GM04503 (cell line): Measurements from ENCODE around the gene KNL1.
"Not testable (repeated sequence)": the region's sequence is repeated elsewhere in the genome, so short reads cannot be mapped to it uniquely, and the experiment has no call there.

ENCODE experiments used
- DNase-seq: peaks from one replicate; pipeline ENCODE4 v3.0.0-alpha.2; 2012; ENCODE audit warnings: low read depth

The KNL1 gene

GRCh38 chr15:40584191-40584590 lies 9.9 kb upstream of the KNL1 start:
- DNase-seq: no peak

- DNase-seq: no peak
These were observed 3.4 kb upstream of the KNL1 start for GRCh38 chr15:40590667-40591050.

DNA sequence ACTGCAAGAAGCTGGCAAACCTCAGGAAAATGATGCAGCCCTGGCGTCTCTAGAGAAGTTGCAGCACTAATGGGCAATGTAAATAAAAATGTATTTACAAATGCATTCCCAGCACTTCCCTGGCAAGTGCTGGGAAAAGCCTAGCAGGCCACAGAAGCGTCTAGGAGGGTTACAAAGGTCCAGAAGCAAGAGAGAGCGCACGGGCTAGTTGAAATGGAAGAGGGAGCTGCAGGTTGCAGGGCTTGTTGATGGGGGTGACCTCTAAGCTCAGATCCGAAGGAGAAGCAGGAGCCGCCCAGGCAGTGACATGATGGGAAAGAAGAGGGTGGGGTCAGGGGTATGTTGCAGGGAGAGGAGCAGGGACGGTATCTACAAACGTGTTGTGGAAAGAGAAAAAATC lies 2.7 kb upstream of the KNL1 start:
- DNase-seq: no peak

DNA sequence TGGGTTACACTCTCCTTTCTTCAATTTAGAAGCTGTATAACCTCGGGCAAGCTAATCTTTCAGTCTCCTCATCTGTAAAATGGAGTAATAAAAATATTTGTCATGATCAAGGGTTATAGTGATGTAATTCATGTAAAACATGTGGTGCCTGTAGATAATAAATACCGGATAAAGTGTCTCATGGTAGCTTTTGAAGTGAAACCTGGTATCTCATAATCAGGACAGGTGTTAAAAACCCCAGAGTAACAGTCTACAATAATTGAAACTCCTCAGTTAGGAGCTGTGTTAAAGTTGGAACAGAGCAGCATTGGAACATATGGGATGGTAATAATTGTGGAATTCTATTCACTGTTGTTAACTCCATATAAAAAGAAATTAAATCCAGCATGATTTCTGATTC lies 884 bp upstream of the KNL1 start:
- no peak for DNase-seq

GRCh38 chr15:40594429-40594836 lies 384 bp downstream of the KNL1 start:
- no peak for DNase-seq

DNA sequence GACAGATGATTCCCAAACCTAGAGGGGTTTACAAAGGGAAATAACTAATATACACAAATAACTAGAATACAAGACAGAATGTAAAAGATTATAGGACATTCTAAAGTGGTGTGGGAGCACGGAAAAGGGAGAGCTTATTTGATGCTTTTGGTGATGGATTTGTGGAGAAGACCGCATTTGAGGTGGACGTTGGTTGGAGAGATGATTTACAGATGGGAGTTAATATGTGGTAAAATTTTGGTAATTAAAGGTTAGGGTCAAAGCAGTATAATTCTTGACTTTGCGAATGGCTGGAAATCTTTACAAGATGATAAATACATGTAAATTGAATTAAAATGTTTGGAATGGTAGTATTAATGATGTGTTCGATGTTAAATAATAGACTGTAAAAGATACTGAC lies 1.2 kb downstream of the KNL1 start:
- no peak for DNase-seq

GRCh38 chr15:40595773-40596172 lies 1.7 kb downstream of the KNL1 start:
- DNase-seq: no peak

- no peak for DNase-seq
These were observed 3.0 kb downstream of the KNL1 start for GRCh38 chr15:40597024-40597423.

- DNase-seq: no peak
These were observed 4.1 kb downstream of the KNL1 start for GRCh38 chr15:40598126-40598525.

- DNase-seq: no peak
These were observed 4.6 kb downstream of the KNL1 start for GRCh38 chr15:40598672-40599071.

DNA sequence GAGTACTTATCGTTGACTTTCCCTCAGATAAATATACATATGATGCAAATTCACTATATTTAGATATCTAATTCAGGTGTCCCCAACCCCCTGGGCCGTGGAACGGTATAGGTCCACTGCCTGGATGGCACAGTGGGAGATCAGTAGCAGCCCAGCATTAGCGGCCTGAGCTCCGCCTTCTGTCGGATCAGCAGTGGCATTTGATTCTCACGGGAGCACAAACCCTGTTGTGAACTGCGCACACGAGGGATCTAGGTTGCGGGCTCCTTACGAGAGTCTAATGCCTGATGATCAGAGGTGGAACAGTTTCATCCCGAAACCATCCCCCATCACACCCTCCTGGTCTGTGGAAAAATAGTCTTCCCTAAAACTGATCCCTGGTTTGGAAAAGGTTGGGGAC lies 6.9 kb downstream of the KNL1 start:
- no peak for DNase-seq

- DNase-seq: no peak
These were observed 9.9 kb downstream of the KNL1 start for GRCh38 chr15:40603935-40604334.

DNA sequence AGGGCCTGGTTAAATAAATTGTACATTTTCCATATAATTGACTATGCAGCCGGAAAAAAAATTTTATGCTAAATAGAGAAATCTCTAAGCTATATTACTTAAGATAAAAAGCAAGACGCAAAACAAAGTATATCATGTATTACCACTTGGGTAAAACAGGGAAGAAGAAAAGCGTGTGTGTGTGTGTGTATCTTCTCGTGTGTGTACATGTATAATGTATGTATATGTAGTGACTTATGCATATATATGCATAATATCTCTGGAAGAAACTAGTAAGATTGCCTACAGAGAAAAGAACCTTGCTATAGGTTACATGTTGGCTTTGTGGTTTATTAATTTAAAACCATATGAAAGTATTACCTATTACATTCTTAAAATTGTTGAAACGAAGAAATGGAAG lies 19.0 kb downstream of the KNL1 start:
- no peak for DNase-seq

GRCh38 chr15:40618023-40618422 lies 24.0 kb downstream of the KNL1 start:
- DNase-seq: no peak

GRCh38 chr15:40618906-40619305 lies 24.9 kb downstream of the KNL1 start:
- DNase-seq: no peak

DNA sequence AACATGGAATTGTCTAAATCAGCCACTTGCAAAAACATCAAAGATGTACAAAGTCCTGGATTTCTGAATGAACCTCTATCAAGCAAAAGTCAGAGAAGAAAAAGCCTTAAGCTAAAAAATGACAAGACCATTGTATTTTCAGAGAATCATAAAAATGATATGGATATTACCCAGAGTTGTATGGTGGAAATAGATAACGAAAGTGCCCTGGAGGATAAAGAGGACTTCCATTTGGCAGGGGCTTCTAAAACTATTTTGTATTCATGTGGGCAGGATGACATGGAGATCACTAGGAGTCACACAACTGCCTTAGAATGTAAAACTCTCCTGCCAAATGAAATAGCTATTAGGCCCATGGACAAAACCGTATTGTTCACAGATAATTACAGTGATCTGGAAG lies 29.3 kb downstream of the KNL1 start:
- no peak for DNase-seq

DNA sequence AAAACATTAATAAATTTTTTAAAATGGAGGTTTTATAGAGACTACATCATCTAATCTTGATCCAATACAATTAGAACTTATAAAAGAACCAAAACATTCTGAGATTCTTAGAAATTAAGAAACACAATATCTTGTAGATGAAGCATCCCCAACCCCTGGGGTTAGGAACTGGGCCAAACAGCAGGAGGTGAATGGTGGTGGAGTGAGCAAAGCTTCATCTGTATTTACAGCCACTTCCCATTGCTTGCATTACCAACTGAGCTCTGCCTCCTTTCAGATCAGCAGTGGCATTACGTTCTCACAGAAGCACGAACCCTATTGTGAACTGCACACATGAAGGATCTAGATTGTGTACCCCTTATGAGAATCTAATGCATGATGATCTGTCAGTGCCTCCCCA lies 36.3 kb downstream of the KNL1 start:
- no peak for DNase-seq

DNA sequence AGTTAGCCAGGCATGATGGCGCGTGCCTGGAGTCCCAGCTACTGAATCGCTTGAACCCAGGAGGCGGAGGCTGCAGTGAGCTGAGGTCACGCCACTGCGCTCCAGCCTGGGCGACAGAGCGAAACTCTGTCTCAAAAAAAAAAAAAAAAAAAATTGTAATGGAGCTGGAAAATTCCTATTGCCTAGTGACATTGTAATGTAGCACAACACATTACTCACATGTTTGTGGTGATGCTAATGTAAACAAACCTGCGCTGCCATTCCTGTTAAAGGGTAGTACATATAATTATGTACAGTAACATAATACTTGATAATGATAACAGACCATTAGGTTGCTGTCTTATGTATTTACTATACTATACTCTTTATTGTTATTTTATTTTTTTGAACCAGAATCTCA lies 39.1 kb downstream of the KNL1 start:
- DNase-seq: no peak

DNA sequence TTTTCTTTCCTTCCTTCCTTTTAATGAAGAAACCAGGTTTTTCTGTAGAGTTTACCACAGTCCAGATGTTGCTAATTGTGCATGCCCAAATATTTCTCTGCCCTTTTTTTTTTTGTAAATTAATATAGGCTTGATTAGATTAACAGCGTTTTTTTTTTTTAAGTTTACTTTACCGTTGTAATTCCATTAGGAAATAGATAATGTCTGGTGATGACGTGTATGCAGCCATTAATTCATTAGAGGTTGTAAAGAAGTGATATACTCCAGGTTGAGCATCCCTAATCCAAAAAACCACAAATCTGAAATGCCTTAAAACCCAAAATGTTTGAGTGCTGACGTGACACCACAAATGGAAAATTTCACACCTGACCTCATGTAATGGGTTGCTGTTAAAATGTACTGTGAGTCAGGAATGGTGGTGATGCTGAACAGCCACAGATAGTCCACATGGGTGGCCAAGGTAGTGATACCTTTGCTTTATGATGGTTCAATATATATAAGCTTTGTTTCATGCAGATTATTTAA lies 43.2 kb downstream of the KNL1 start:
- DNase-seq: no peak

DNA sequence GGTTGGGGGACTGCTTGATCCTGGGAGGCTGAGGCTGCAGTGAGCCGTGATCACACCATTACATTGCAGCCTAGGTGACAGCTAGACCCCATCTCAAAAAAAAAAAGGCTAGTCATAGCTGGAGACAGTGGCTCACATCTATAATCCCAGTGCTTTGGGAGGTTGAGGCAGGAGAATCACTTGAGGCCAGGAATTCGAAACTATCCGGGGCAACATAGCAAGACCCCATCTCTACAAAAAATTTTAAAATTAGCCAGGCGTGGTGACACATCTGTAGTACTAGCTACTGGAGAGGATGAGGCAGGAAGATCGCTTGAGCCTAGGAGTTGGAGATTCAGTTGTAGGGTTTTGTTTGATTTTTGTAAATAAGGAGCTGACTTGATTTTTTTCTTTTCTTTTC lies 45.6 kb downstream of the KNL1 start:
- DNase-seq: no peak

DNA sequence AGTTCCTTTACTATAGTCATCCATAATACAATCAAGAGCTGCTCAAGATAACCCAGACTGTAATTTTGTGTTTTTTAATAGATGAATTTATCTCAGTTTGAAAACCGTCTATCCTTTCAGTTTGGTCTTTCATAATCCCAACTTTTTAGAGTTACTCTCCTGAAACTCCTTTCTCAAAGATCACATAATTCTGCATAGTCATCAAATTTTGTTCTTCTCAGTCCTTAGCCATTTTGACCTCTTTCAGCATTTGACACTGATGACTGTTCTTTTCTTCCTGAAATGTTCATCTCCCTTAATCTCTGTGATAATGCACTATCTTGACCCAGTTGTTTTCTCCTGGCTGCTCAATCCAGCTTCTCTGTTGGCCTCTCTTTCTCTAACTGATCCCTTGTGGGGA lies 53.5 kb downstream of the KNL1 start:
- no peak for DNase-seq

GRCh38 chr15:40650479-40650878 lies 56.4 kb downstream of the KNL1 start:
- DNase-seq: no peak

DNA sequence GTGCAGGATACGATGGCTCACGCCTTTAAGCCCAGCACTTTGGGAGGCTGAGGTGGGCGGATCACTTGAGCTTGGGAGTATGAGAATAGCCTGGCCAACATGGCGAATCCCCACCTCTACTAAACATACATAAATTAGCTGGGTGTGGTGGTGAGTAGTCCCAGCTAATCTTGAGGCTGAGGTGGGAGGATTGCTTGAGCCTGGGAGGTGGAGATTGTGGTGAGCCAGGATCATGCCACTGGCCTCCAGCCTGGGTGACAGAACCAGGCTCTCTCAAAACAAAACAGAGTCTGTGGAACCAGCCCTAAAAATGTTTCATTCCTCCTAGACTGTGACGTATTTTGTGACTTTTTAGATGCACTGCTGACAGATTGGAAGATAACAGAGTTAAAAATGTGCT lies 66.6 kb downstream of the KNL1 start:
- no peak for DNase-seq

DNA sequence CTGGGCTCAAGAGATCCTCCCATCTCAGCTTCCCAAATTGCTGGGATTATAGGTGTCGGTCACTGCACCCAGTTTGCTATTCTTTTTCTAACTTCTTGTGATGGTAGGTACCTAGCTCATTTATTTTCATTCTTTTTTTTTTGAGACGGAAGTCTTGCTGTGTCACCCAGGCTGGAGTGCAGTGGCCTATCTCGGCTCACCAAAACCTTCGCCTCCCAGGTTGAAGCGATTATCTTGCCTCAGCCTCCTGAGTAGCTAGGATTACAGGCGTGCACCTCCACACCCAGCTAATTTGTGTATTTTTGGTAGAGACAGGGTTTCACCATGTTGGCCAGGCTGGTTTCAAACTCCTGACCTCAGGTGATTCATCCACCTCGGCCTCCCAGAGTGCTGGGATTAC lies 70.9 kb downstream of the KNL1 start:
- DNase-seq: no peak

DNA sequence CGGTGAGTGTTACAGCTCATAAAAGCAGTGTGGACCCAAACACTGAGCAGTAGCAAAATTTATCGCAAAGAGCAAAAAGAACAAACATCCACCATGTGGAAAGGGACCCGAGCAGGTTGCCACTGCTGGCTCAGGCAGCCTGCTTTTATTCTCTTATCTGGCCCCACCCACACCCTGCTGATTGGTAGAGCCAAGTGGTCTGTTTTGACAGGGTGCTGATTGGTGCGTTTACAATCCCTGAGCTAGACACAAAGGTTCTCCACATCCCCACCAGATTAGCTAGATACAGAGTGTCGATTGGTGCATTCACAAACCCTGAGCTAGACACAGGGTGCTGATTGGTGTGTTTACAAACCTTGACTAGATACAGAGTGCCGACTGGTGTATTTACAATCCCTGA lies 82.2 kb downstream of the KNL1 start:
- DNase-seq: not testable (repeated sequence)
